ENCODE data around the gene PLA2G10. TPM values are rescaled to one million over a fixed set of nuclear protein-coding genes. Genes with fewer than 3 reads are reported as not detected.

PLA2G10 gene
- total and polyA plus RNA-seq, 9 of the 15 experiments (the other 6 are each of a cell fraction or from before 2014, with no cell fraction given), result not detected

GRCh38 chr16:14634389-14634725, 59.8 kb downstream of the PLA2G10 start:
- Histone ChIP-seq H3K27me3 (ENCODE audit: control insufficient read depth in 2 of 2, insufficient read depth in 2 of 2, low read length in 2 of 2) (no peaks in the 10 kb centered on the region), H3K79me2 (ENCODE audit: control insufficient read depth, insufficient read depth, low read length) (peaks cover 83% of the 10 kb centered on the region), H2AFZ (ENCODE audit: low read depth, low read length) (no peak overlapping the region), H3K4me3 (peak overlapping the region; percentile 87), H3K9me1 (ENCODE audit: control insufficient read depth, insufficient read depth, low read length) (peaks cover 3% of the 10 kb centered on the region), H3K9ac (ENCODE audit: insufficient read depth in 1 of 2, low read depth in 2 of 2, low read length in 2 of 2) (peak overlapping the region in 1 of 2 experiments; percentile 93; a peak in 2 of 4 replicates), H3K4me1 (replicated peaks in 1 of 2; ENCODE audit: control insufficient read depth in 2 of 2, insufficient read depth in 2 of 2, low read length in 2 of 2) (peaks cover 20 to 32% of the 10 kb centered on the region in 2 experiments), H3K4me2 (ENCODE audit: insufficient read depth, low read length) (peak overlapping the region; percentile 88), H3K27ac (ENCODE audit: extremely low read depth, low read depth, low read length) (peak overlapping the region; percentile 2; the same call in 1 of the 3 replicates), H4K20me1 (replicated peaks; ENCODE audit: control insufficient read depth, insufficient read depth, low read length) (peaks cover 17% of the 10 kb centered on the region), H3K9me3 (replicated peaks; ENCODE audit: control insufficient read depth, insufficient read depth, low read depth, low read length) (no peaks in the 10 kb centered on the region), H3K36me3 (ENCODE audit: control insufficient read depth, insufficient read depth, low read length) (peaks cover 39% of the 10 kb centered on the region)
- ChIA-PET POLR2A (interaction anchor here (0.6 to 1.1 kb wide), 6 partner anchors 8 to 157 kb away, joined by 3 to 7 read pairs (median 4); no protein-coding TSS in a partner anchor), CTCF (ENCODE audit: low intra/inter-chr PET ratio) (interaction anchor here (0.6 kb wide), 1 partner anchor 145 kb away, joined by 3 read pairs; no protein-coding TSS in a partner anchor)
- TF ChIP-seq, protein P1, sequence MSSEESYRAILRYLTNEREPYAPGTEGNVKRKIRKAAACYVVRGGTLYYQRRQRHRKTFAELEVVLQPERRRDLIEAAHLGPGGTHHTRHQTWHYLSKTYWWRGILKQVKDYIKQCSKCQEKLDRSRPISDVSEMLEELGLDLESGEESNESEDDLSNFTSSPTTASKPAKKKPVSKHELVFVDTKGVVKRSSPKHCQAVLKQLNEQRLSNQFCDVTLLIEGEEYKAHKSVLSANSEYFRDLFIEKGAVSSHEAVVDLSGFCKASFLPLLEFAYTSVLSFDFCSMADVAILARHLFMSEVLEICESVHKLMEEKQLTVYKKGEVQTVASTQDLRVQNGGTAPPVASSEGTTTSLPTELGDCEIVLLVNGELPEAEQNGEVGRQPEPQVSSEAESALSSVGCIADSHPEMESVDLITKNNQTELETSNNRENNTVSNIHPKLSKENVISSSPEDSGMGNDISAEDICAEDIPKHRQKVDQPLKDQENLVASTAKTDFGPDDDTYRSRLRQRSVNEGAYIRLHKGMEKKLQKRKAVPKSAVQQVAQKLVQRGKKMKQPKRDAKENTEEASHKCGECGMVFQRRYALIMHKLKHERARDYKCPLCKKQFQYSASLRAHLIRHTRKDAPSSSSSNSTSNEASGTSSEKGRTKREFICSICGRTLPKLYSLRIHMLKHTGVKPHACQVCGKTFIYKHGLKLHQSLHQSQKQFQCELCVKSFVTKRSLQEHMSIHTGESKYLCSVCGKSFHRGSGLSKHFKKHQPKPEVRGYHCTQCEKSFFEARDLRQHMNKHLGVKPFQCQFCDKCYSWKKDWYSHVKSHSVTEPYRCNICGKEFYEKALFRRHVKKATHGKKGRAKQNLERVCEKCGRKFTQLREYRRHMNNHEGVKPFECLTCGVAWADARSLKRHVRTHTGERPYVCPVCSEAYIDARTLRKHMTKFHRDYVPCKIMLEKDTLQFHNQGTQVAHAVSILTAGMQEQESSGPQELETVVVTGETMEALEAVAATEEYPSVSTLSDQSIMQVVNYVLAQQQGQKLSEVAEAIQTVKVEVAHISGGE (CRISPR knock-in tag; IDR thresholded peaks at IDR 0.05), result 0 out of 6 replicates have a peak, but pooled peaks of 1 of the 3 experiments have one; percentile 19
- TF ChIP-seq ZNF311 (CRISPR knock-in tag; IDR thresholded peaks at IDR 0.05) (no peak), HDAC2 (IDR thresholded peaks at IDR 0.05) (0 out of 2 replicates have a peak, but pooled peaks have one; percentile 3), MLX (CRISPR knock-in tag; conservative IDR thresholded peaks at IDR 0.05) (no peak)
- TF ChIP-seq, protein P2, sequence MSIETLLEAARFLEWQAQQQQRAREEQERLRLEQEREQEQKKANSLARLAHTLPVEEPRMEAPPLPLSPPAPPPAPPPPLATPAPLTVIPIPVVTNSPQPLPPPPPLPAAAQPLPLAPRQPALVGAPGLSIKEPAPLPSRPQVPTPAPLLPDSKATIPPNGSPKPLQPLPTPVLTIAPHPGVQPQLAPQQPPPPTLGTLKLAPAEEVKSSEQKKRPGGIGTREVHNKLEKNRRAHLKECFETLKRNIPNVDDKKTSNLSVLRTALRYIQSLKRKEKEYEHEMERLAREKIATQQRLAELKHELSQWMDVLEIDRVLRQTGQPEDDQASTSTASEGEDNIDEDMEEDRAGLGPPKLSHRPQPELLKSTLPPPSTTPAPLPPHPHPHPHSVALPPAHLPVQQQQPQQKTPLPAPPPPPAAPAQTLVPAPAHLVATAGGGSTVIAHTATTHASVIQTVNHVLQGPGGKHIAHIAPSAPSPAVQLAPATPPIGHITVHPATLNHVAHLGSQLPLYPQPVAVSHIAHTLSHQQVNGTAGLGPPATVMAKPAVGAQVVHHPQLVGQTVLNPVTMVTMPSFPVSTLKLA (conservative IDR thresholded peaks at IDR 0.05), result peak; percentile 12 to 46; a peak in 2 of 4 replicates
- 32% methylated on average over 6 of the region's 7 CpGs for WGBS (ENCODE audit: insufficient coverage, low coverage, missing lambda C conversion rate)
- ATAC-seq (no peak), DNase-seq (ENCODE audit: extremely low read depth in 1 of 4, low spot score in 3 of 4) (no peak), FAIRE-seq (no peak)
- no TSS peak for BruUV-seq (replicated peaks)
- in situ Hi-C loops (cut with MboI), result loop anchor here (25.0 kb wide), 1 partner anchor 1878 kb away; no protein-coding TSS in a partner anchor
- intact Hi-C loops (cut with micrococcal nuclease), result no loop called here
